Measurements from ENCODE around the gene DCN.

DCN gene

DNA sequence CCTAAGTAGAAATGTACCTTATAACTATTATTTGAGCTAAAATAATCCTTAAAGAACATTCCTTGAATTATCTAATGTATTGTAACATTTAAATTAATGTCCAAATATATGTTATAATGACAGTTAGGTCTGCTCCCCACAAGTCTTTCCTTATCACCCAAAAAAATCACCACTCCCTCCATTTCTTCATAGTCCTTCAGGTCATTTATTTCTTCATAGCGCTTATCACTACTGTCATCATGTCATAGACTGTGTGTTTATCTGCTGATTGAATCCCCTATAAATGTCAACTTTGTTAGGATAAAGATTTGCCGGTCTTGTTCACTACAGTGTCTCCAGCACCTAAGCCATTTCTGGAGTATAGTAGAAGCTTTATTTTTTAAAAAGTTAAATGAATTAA is 83.3 kb downstream of the DCN start:
- DNase-seq: no peak

GRCh38 chr12:91098941-91099340 is 83.7 kb downstream of the DCN start:
- no peak for DNase-seq

GRCh38 chr12:91098461-91098860 is 84.2 kb downstream of the DCN start:
- DNase-seq: no peak

- DNase-seq: no peak
Measured at GRCh38 chr12:91094957-91095356, 87.7 kb downstream of the DCN start.

DNA sequence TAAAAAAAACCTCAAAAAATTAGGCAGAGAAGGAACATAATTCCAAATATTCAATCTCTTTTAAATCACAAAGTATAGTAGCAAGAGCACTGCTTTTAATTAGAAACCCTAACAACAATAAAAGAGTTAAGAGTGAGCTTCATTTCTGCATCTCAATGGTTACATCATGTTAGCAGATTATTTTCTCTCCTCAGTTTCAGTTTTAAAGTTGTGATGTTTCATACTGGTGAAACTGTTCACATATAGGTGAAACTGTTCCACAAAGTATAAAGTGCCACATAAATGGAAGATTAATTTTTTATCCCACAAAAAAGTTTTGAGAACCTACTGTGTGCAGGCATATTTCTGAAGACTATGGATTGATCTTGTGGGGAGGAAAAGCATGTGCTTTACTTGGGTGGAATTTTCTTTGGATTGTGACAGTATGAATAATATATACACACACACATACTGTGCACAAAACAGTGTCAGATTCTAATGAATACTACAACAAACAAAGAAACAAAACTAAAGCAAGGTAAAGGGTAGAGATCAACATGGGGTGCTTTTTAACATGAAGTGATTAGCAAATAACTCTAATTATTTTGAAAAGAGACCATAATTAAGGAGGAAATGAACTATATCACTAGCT is 88.5 kb downstream of the DCN start:
- DNase-seq: no peak

DNA sequence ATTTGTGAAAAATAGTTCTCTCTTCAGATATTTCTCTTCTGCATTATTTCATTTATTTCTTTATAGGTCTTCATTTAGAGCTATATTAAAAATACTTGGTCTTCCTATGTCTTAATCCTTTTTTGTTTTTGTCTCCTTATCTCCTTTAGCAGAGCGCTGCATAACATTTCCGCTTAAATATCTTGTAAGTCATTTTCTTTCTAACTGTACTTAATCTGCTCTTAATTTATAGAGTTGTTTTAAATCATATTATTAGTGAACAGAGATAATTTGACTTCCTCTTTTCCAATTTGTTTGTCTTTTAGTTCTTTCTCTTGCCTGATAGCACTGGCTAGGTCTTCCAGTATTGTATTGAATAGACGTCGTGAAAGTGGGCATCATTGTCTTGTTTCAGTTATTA is 89.3 kb downstream of the DCN start:
- DNase-seq: no peak

- no peak for DNase-seq
Measured at GRCh38 chr12:91091916-91092715, 90.5 kb downstream of the DCN start.

Data from NCI-H748 treated with DMSO at 0.1 percent for 48 hours (cell line).